ENCODE measurements around the gene CLMN. TPM values are rescaled to one million over a fixed set of nuclear protein-coding genes. Genes with fewer than 3 reads are reported as not detected.

Gene CLMN
- total and polyA plus RNA-seq, 9 of the 15 experiments (the other 6 are each of a cell fraction or from before 2014, with no cell fraction given) = 0.01 to 0.18 (median 0.07) TPM; not detected in 4

DNA sequence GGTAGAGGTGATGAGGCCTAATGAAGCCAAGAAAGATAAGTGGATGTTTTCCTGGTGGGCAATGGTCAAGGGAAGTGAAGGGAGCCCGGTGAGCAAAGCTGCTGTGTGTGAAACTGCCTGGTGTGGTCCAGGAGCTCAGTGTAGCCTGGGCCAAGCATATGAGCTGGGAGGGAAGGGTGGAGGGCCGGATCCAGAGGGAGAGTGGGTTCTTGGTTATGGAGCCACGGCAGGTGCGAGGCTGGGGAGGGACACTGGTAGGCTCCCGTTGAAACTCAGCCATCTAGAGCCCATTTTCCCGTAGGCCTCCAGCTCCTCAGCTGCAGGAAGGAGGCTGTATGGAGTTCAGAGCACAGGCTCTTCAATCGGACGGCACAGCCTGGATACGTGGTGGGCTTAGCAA, 10.2 kb upstream of the CLMN start (continued):
- TF ChIP-seq ZBTB40 (IDR thresholded peaks at IDR 0.05) = no peak
- TF ChIP-seq ZBTB40 (CRISPR knock-in tag; IDR thresholded peaks at IDR 0.05) = no peak
- no peak for TF ChIP-seq ZNF175 (CRISPR knock-in tag; IDR thresholded peaks at IDR 0.05; ENCODE audit: low read depth)
- no peak for TF ChIP-seq NR0B1 (IDR thresholded peaks at IDR 0.05; ENCODE audit: partially characterized antibody)
- TF ChIP-seq COPS2 (conservative IDR thresholded peaks at IDR 0.05) = no peak
- TF ChIP-seq ATF6 (CRISPR knock-in tag; IDR thresholded peaks at IDR 0.05) = no peak
- TF ChIP-seq LCOR (CRISPR knock-in tag; IDR thresholded peaks at IDR 0.05) = no peak
- no peak for TF ChIP-seq ETV6 (IDR thresholded peaks at IDR 0.05; ENCODE audit: borderline replicate concordance in 1 of 2, low read depth in 2 of 2, low read length in 1 of 2)
- no peak for TF ChIP-seq ETV6 (CRISPR knock-in tag; IDR thresholded peaks at IDR 0.05; ENCODE audit: borderline replicate concordance)
- no peak for TF ChIP-seq FIP1L1 (IDR thresholded peaks at IDR 0.05; ENCODE audit: low read depth, low read length, poor library complexity, severe bottlenecking)
- TF ChIP-seq RBM14 (IDR thresholded peaks at IDR 0.05; ENCODE audit: borderline replicate concordance, insufficient read depth, low read depth, low read length) = no peak

Measured in K562 (cell line).